Activated gamma-delta T cell (primary cell): ENCODE measurements around the gene GPC3.
"Not testable (repeated sequence)": the region's sequence is repeated elsewhere in the genome, so short reads cannot be mapped to it uniquely, and the experiment has no call there.

Experiments
- DNase-seq: peaks from one replicate; lab custom pipeline; 2025; lab: John Stamatoyannopoulos, UW

GPC3 gene

DNA sequence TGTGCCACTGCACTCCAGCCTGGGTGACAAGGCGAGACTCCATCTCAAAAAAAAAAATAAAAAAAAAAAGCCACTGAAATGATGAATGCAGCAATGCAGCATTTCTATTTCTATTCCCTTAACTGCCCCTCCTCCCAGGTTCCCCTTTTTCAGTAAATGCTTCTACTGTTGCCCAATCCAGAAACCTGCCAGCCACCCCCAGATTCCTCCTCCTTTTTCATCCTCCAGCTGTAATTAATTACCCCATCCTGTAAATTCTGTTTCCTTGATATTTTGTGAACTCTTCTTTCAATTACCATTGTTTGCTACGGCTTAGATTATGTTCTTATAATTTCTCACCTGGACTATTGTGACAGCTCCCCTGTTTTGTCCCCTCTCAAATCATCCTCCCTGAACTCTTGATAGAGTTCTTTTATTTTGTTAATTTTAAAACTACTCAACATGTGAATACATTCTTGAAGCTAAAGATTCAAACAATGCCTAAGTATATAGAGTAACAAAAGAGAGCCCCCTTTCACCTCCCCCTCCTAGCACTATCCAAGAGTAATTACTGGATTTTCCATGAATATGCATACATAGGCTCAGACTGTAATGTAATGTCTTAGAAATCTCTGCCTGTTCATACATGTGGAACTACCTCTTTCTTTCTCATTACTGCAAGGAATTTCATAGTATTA, 429.5 kb downstream of the GPC3 start:
- DNase-seq, result no peak

DNA sequence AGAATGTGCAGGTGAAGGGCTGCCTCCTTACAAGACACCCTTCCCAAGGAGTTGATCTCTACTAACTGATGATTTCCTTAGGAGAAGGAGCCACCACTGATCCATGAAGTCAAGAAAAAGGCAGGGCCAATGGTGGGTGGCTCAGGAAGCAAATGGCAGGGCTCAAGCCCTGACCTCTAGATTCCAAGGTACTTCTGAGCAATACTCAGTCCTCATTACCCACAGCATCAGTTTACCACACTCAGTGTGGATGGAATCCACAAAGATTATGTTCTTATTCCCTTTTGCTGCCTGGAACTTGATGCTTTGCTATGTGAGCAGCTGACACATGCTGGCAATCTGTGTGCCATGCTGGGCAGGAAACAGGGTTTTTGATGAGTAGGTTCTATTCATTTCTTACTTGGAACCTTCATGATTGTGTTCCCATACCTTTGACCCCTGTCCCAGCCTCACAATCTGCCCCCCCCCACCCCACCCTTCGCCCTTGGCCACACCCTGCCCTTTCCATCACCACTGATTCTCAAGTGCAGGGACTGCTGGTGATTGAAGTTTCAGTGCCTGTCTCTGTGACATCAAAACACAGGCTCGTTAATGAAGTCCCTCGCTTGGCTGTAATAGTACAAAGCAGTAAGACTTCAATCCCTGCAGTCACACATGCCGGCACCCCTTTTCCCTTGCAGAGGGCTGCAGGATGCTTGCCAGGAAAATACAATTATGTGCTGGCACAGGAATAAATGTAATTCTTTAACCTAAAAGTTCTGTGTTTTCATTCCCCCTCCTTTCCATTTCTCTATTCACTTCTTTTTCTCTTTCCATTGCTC, 434.5 kb downstream of the GPC3 start:
- DNase-seq, result no peak

GRCh38 chrX:133549295-133549933, 436.0 kb downstream of the GPC3 start:
- DNase-seq, result no peak

DNA sequence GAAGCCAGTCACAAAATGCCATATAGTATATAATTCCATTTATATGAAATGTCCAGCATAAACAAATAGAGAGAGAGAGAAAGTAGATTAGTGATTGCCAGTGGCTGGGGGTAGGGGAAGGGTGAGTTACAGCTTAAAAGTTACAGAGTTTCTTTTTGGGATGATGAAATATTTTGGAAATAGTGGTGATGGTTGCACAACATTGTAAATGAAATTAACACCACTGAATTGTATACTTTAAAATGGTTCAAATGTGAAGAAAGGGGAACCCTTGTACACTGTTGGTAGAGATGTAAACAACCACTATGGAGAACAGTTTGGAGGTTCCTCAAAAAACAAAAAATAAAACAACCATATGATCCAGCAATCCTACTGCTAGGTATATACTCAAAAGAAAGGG, 439.0 kb downstream of the GPC3 start:
- DNase-seq, result no peak

DNA sequence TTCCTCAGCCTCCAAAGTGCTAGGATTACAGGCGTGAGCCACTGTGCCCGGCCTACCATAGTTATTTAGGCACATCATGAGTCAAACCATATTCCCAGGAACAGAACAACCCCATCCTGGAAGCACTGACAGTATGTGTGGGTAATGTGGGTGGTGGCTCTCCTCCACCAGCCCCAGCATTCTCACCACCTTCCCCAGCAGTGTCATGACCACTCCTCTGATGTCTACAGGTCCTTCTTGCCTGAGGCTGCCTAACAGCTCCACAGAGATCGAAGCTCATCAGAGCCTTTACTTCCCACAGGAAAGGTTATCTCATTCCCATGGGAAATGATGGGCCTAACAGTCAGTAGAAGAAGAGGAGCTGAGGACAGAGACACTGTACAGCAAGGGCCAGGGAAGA, 440.6 kb downstream of the GPC3 start:
- DNase-seq, result no peak

DNA sequence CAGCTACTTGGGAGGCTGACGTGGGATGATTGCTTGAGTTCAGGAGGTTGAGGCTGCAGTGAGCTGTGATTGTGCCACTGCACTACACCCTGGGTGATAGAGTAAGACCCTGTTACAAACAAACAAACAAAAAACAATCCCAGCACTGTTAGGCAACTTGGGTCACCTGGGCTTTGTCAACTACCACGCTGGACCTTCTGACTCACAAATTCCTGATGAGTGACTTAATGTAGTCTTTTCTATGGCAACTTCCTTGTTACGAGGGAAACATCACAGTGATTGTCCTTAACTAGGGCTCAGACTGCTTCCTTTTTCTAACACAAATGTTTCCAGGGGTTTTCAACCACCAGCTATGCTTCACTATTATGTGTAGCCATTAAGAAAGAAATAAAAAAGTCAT, 441.3 kb downstream of the GPC3 start:
- DNase-seq, result no peak

GRCh38 chrX:133543654-133544053, 441.7 kb downstream of the GPC3 start:
- DNase-seq, result no peak

DNA sequence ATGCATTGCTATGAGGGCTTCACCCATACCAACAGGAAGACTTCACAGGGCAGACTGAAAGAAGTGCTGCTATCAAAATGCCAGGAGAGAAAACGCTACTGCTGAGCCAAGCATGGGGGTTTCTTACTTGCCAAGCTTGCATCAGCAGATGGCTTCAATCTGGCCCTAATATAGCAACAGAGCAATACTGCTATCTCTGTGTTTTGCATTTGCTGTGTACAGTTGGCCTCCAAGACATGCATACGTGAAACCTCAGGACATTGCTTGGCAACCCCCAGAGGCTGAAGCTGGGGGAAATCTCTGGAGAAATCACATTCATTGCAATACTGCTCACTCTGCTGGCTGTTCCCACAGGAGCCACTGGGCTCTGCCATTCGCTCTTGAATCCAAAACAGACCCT, 442.9 kb downstream of the GPC3 start:
- no peak for DNase-seq

- DNase-seq, result no peak
These were observed 444.4 kb downstream of the GPC3 start for GRCh38 chrX:133541021-133541420.

- no peak for DNase-seq
These were observed 447.2 kb downstream of the GPC3 start for GRCh38 chrX:133538148-133538547.

DNA sequence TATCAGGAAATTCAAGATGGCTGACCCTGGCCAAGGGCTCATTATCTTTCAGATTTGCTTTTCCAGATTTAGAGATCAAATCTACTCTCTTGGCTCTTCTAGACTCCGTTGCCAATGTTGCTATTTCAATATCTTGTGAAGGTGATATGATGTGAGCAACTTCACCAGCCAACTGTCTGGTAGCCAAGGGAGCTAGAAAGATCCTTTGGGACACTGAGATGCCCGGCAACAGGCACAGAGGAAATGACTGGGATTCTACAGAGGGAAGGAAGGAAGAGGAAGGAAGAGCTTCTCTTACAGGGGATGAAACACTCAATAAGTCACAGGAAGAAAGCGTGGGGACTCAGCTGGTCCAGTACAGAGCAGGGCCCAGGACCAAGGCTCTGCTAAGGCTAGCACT, 448.3 kb downstream of the GPC3 start:
- no peak for DNase-seq

- no peak for DNase-seq
These were observed 450.3 kb downstream of the GPC3 start for GRCh38 chrX:133535066-133535465.

DNA sequence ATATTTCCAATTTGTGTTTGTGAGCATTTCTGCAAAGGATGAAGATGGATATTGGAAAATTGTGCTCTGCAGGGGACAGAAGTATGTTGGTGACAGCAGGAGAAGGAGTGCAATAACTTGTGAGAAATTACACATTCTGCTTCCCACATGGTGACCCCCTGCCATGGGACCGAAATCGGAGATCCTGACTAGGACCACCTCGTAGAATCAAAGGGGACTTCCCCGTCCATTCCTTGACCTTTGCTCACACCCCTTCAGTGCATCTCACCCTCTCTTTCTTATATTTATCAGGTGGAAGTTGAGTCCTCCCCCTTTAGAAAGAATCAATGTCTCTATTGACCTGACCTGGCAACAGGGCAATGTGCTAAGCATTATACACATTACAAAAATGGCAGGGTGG, 451.2 kb downstream of the GPC3 start:
- no peak for DNase-seq

DNA sequence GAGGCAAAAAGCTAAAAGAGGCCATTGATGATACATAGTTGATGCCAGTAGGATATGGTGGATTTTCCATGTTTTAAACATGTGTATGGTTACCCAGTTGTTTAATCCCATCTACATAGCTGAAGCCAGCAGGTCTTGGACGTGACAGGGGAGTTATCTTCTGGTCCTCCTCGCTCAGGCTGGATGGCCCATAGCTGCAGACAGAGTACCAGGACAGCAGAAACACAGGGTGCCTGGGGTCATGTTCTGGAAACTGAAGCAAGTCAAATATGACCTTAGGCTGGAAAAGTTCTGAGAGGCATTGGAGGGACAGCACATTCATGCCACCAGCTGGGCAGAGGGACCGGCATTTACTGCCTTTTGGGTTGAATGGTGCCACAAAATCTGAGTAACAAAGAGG, 452.1 kb downstream of the GPC3 start:
- no peak for DNase-seq

DNA sequence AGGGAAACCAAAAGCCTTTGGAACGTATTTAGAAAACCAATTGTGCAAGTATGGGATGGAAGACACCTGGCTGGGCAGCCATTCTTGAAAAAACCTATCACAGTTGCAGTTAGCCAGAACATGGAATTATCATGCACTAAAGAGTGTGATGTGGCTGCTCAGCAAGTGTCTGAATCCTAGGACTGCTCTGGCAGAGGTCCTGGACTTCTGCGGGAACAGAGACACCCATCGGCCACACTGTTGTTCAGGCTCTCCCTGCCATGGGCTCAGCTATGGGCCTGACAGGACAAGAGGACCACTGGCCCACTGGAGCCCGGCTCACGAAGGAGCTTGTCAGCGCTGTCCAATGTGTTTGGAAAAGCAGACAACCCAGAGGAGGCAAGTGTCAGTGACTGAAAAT, 454.4 kb downstream of the GPC3 start:
- no peak for DNase-seq

GRCh38 chrX:133529578-133529977, 455.8 kb downstream of the GPC3 start:
- DNase-seq, result no peak

DNA sequence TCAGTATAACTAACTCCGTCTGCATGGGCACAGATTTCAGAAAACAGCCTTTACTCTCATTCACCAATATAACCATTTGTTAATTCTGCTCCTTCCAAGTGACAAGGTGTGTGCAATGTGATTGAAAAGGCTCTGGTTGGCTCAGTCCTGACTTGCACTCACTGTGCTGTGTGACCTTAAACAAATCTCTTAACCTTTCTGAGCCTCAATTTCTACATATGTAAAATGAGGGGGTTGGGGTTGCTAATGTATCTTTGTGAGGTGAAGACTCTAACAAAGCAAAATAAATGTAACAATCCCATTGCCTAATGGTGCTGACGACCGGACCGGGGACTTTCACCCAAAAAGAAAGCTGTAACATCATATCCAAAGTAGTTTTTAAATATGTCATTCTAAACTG, 457.6 kb downstream of the GPC3 start:
- DNase-seq, result no peak

DNA sequence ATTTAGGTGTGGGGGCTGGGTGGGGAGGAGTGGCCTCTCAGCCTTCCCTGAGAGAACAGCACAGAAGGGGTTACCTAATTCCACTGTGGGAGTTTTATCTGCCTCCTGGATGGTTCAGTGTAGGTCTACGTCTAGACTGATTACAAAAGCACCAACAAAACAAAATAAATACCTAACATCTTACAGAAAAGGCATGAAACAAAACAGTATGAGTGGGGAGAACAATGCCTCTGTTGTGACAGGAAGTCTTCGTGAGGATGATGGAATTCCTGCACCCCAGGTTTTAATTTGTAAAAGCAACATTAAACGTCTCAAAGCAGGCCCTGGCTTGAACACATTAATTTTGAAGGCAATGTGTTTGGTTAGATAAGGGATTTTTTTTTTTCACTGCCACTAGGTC, 458.0 kb downstream of the GPC3 start:
- no peak for DNase-seq

DNA sequence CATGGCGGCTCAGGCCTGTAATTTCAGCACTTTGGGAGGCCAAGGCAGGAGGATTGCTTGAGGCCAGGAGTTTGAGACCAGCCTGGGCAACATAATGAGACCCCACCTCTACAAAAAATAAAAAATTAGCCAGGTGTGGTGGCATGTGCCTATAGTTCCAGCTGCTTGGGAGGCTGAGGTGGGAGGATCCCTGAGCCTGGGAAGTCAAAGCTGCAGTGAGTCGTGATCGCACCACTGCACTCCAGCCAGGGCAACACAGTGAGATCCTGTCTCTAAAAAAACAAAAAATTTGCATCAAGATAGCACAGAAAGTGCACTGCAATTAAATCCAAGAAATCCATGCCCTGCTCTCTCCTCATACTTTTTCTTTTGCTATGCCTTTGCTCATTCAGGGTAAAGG, 458.6 kb downstream of the GPC3 start:
- not testable (repeated sequence) for DNase-seq

DNA sequence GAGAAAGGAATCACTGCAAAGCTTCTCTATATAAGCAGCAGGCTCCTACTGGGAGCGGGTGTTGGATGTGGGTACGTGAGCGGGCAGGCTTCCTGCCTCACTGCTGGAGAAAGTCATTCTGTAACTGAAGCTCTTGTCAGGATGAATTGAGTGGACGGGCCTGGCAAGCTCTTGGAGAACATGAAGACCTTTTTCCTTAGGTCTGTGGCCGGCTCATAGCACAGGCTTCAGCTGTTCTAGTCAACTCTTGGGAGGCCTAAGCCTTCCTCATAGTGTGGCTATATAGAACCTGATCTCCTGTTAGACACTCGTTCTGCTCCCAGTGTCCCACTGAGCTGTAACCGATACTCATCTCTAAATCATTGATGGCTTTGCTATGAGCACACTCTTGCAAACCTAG, 461.9 kb downstream of the GPC3 start:
- DNase-seq, result no peak

DNA sequence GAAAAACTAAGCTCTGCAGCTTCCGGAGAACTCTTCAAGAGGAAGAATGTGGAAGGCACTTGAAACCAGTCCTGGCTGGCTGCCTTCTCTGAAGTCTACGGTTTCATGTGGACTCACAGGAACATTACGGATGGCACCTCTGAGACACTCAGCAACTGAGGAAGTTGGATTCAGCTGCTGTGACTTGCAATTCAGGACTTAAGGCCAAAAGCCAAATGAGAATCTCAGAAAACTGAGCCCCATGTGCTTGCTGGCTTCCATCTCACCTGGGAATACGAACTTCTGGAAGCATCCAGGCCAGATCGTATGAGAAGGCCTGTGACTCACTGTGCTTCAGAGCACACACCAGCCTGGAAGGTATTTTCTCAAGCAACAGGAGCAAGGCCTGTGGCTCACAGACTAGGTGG, 462.3 kb downstream of the GPC3 start:
- DNase-seq, result no peak

- no peak for DNase-seq
These were observed 468.7 kb downstream of the GPC3 start for GRCh38 chrX:133516686-133517085.

GRCh38 chrX:133514486-133514885, 470.9 kb downstream of the GPC3 start:
- DNase-seq, result no peak
